NCI-H460 (cell line): ENCODE measurements around the gene RAD51AP1. TPM values are rescaled to one million over a fixed set of nuclear protein-coding genes. Genes with fewer than 3 reads are reported as not detected.
"Not testable (repeated sequence)": the region's sequence is repeated elsewhere in the genome, so short reads cannot be mapped to it uniquely, and the experiment has no call there.

ENCODE experiments used
- DNase-seq: peaks from one replicate; pipeline ENCODE4 v3.0.0-alpha.2; 2016; ENCODE audit warnings: low read depth; ENCODE audit errors: extremely low read depth
- polyA plus RNA-seq: library from polyadenylated mRNA; depleted of rRNA; stranded (reverse); fragments of >200 nt; gene quantifications from 2 replicates; pipeline ENCODE4 v1.2.3, GENCODE V29; 2014; cell fraction: nucleus; rRNA removed
- total RNA-seq: library from RNA; depleted of rRNA; stranded (reverse); fragments of >200 nt; shearing (Covaris generic); gene quantifications from 2 replicates; pipeline ENCODE4 v1.2.3, GENCODE V29; 2014; rRNA removed

The RAD51AP1 gene, protein sequence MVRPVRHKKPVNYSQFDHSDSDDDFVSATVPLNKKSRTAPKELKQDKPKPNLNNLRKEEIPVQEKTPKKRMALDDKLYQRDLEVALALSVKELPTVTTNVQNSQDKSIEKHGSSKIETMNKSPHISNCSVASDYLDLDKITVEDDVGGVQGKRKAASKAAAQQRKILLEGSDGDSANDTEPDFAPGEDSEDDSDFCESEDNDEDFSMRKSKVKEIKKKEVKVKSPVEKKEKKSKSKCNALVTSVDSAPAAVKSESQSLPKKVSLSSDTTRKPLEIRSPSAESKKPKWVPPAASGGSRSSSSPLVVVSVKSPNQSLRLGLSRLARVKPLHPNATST
- total RNA-seq: 22.2 and 24.8 TPM in 2 replicates
- polyA plus RNA-seq: 44.4 and 64.2 TPM in 2 replicates

DNA sequence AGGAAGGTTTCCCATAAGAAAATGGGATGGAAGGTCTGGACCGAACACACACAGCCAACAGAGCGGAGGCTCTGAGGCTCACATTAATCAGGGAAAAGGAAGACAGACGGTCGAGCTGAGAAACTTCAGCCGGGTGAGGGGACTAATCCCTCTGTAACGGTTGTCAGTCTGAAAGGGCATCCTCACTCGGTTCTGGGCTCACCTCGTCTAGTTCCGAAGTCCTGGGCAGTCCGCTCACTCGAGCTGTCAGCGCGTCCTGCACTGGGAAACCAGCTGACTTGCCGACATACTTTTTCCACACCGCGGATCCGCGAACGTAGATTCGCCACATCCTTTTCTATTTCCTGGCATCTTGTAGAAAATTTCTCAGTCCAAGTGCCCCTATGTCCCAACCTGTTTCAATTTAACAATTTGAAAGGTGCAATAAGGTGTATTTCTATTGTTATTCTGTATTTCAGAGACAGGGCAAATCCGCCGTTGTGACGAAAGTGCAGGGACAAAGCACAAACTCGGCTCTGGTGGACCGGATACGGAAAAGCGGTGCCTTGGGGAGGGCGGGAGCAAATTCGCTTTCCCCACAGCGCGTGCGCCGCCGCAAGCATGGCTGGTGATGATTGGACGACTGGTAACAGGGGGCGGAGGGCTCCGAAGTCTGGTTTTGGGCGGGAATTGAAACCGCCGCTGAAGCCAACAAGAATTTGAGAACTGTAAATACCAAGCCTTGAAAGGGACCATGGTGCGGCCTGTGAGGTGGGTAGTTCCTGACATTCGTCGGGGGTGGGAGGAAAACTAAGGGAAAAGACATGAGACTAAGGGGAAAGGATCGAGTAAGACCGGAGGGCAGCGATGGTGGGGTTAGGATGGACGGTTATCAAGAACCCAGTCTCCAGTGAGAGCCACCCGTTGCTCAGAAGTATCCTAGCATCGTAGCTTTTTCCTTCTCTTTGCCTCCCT lies at the start of gene RAD51AP1:
TSS of gene RAD51AP1 (plus strand) at position 684 of the 954 bp plus-strand sequence. CDS start at position 734, 50 bp downstream.
- peak; percentile 90 for DNase-seq

DNA sequence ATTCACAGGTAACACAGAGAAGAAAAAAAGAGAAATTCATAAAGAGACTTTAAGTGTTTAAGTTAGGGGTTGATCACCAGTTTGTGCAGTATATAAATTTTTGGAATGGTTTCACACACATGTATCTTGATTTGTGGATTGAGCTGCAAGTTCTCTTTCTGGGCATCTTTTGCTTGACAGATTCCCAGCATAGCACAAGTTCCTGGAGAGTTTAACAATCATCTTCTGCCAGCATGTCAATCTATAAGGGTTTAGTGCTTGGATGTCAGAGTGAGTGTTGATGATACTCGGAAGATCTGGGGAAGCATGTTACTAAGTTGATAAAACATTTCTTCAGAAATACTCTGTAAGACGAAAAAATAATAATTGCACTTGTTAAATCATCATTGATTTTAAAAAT lies 49.1 kb upstream of the RAD51AP1 start:
- no peak for DNase-seq

DNA sequence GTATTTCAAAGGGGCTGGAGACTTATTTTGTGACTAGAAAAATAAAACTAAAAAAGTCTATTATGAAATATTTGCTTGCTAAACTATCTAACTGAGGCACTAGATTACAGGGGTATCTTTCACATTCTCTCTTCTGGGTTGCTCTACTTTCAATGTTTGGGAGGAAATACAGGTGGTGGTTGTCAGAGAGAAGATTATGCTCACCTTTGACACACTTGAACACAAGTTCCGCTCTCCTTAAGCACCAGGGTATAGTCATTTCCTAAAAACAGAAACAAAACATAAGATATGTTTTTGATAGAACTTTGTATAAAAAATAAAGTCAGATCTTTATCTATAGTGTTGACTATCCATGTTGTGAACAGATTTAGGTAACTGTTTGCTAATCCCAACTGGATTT lies 47.7 kb upstream of the RAD51AP1 start:
- DNase-seq: no peak

DNA sequence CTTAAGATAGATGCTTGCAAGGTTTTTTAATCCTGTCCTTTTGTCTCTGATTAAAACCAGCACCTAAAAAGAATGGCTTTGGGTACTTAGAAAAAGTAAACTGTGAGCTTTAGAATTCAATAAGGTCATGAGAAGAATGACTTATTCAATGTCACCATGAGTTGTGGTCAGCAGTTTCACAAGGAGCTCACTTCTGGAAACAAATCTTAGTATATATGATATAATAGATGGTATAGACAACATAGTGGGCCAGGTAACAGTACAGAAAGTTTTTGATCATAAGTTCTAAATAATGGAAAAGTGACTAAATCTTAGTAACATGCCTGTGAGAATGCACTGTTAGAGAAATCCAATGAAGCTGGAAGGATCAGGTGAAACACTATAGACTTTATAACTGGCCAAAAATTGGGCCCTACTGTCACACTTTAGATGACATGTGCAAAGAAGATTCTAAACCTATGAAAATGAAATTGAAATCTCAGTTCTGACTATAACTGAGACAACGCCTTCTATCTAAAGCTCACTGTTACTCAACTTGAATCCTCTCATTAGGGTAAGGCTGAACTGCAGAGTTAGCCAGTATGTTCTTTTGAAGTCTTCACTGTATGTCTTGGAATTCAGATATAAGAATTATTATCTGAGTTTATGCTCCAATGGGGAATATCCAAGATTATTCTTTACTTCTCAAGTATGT lies 42.4 kb upstream of the RAD51AP1 start:
- no peak for DNase-seq

DNA sequence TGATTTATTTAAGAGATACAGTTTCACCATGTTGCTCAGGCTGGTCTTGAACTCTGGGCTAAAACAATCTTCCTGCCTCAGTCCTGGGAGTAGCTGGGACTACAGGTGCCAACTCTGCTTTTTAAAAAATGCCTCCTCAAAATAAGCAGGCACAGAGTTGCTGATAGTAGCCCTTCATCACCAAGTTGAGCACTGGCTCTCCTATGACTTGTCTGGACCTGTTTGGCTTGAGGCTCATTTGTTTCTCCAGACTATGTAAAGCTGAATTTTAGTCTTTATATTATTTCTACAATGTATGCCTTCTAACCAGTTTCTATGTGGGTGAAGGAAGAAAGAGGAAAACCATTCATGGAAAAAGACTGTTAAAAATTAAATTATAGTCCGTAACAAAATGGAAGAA lies 39.5 kb upstream of the RAD51AP1 start:
- DNase-seq: no peak

DNA sequence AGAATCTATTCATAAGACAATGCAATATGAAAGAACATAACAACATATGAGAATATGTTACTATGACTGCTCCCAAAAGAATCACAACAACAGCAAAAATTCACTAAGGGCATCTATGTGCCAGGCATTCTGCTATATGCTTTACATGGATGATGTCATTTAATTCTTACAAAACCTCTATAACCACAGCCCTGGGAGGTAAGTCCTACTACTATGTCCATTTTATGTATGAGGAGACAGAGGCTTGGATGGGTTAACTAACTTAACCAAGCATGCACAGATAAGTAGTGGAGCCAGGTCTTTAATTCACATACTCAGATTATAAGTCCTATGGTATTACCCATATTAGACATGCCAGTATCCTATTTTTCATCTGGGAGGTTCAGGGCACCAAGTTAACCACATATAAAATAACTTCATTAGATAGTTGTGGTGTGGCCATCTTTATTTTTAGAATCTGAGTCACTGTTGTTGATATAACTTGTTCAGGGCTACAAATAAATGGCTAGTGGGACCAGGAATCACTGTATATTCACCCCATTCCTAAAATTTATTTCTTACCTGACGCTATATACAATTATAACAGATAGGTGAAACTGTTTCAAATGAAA lies 33.2 kb upstream of the RAD51AP1 start:
- DNase-seq: no peak

DNA sequence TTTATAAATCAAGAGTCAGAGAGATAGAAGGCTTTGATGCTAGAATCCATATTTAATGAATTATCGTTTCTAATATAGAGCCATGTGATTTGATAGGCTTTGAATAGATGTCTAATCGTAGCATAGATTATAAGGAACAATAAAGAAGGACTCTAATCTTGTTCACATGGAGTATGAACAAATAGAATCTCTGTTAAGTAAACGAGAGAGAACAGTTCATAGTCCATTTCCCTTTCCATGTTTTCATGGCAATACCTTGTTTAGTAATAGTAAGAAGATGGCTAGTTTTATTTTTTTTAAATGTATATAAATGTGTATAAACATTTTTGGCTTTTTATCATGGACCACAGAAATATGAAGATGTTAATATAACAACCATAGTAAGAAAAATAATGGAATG lies 32.3 kb upstream of the RAD51AP1 start:
- no peak for DNase-seq

DNA sequence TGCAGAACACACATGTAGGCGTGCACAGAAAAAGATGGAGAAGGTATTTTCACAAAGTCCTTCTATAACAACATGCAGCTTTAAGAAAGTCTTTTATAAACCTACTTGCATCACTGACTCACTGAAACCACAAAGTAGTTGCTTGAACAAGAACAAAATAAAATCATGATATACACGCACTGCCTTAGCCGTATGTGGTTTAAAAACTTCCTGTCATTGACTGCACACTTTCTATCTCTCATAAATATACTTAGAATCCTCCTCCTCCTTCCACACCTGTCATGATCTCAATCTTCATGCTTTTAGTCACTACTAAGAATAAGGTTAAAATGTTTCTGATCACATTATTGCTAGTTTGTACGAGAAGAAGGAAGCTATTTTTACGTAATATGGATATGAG lies 31.8 kb upstream of the RAD51AP1 start:
- no peak for DNase-seq

DNA sequence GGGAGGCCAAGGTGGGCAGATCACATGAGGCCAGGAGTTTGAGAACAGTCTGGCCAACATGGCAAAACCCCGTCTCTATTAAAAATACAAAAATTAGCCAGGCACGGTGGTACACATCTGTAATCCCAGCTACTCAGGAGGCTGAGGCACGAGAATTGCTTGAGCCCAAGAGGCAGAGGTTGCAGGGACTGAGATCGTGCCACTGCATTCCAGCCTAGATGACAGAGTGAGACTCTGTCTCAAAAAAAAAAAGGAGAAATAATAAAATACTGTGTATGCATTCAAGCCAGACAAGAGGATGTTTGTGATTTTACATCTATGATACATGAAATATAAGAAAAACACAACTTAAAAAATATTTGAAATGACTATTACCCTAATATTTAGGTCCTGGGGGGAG lies 30.2 kb upstream of the RAD51AP1 start:
- not testable (repeated sequence) for DNase-seq

DNA sequence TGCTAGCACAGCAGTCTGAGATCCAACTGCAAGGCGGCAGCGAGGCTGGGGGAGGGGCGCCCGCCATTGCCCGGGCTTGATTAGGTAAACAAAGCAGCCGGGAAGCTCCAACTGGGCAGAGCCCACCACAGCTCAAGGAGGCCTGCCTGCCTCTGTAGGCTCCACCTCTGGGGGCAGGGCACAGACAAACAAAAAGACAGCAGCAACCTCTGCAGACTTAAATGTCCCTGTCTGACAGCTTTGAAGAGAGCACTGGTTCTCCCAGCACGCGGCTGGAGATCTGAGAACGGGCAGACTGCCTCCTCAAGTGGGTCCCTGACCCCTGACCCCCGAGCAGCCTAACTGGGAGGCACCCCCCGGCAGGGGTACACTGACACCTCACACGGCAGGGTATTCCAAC lies 29.4 kb upstream of the RAD51AP1 start:
- not testable (repeated sequence) for DNase-seq

DNA sequence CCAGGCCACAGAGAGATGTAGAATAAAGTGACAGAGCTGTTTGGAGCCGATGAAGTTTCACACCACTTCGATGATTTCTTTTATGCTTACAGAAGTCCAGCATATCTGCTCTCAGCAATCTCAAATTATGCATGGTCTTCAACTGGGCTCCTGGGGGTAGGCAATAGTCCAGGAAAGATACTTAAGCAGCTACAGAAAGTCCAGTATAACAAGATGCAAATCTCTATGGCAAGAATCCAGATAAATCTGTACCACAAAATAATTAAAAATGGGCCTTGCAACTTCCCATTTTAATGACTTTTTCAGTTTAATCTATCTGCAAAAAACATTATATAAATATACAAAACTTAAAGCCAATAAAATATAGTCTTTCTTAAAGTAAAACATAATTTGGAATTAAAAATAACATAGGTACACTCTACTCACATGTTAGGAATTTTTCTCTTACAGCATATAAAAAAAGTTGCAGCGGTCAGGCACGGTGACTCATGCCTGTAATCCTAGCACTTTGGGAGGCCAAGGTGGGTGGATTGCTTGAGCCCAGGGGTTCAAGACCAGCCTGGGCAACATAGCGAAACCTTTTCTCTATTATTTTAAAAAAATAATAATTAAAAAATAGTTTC lies 20.5 kb upstream of the RAD51AP1 start:
- no peak for DNase-seq

DNA sequence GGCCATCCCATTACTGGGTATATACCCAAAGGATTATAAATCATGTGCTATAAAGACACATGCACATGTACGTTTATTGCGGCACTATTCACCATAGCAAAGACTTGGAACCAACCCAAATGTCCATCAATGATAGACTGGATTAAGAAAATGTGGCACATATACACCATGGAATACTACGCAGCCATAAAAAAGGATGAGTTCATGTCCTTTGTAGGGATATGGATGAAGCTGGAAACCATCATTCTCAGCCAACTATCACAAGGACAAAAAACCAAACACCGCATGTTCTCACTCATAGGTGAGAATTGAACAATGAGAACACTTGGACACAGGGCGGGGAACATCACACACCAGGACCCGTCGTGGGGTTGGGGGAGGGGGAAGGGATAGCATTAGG lies 15.2 kb upstream of the RAD51AP1 start:
- DNase-seq: not testable (repeated sequence)

DNA sequence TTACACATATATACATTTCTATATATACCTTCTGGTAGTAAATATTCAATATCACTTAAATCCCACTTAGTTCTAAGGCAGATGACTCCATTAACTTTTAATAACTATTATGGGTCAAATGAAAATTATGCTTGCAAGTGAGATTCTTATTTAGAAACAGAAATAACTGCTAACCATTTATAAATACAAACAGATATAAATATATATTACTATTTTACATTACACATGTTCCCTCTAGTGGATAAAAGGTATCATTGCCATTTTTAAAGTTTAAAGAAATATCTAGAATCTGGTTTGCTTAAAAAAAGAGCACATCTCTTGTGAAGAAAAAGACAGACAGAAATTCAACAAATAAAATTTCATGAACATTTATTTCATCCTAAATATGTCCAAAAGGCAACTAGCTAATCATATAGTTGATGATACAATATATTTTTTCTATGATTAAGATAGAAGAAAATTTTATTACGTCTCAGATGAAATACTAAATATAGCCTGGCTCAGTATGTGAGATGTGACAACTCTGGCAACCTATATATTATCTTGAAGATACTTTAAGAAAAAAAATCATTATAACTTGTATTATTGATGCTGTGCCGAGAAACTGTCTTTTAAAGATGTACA lies 11.7 kb upstream of the RAD51AP1 start:
- no peak for DNase-seq

DNA sequence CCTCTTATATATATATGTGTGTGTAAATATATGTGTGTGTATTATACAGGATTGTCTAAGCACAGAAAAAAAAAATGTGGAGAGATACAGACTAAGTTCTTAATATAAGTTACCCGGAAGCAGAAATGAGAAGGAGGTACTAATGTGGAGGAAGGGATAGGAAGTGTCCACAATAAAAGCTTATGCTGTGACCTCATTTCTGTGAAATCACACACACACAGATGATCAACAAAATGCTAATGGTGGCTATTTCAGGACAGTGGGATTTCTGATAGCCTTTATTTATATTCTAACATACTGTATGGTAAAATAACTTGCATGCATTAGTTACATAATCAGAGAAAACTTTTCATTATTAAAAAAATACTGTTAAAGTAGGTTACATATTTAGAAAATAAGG lies 8.5 kb upstream of the RAD51AP1 start:
- no peak for DNase-seq

DNA sequence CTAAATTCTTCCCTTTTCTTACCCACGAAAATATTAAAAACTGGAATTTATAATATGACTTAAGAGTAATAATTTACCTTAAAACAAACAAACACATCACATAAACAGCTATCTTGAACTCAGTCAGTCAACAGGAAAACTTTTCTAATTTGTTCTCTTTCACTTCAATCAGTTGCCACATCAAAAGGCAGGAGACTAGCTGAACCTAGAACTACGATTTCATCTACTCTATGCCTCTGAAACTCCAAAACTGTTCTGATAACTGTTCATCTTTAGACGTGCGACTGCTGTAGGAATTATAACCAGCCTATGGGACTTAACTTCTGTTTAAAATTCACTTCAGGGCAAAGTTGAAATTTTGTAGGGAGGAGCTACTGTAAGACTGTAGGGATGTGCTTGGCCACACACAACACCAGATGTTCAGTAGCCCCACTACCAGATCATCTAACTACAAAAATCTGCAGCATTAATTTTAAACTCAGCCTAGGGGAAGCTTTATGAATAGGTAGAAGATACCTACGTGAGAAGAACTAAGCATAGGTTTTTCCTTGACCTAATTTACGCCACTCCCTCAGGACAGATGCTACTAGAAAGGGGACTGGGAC lies 7.6 kb upstream of the RAD51AP1 start:
- no peak for DNase-seq

DNA sequence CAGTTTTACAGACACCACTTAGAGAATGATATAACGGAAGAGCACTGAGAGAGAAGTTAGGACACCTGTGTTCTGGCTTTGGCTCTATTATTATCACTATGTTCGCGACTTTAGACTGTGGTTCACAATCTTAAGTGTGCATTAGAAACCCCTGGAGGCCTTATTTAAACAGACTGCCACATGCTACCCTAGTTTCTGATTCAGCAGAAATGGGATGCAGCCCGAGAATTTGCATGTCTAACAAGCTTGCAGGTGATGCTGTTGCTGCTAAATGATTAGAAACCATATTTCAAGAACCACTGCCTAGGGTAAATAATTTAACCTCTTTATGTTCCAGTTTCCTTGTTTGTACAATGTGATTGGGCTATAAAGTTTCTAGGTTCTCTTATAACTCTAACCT lies 3.6 kb upstream of the RAD51AP1 start:
- DNase-seq: no peak

DNA sequence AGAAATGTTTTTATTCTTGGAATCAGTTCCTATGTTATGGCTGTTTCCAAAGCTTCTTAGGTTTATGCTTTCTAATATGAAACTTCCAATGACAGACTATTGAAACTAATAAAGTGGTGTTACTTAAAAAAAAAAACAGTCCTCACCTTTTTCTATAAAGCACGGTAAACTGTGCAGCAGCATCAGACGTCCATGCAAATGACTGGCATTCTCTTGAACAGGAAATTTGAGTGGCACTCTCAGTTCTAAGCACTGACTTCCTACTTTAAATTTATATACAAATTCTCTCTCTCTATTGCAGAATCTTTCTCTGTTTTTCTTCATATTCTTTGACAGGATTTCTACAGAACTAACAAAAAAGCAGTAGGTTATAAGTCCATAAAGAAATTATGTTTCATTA lies 2.8 kb upstream of the RAD51AP1 start:
- no peak for DNase-seq

DNA sequence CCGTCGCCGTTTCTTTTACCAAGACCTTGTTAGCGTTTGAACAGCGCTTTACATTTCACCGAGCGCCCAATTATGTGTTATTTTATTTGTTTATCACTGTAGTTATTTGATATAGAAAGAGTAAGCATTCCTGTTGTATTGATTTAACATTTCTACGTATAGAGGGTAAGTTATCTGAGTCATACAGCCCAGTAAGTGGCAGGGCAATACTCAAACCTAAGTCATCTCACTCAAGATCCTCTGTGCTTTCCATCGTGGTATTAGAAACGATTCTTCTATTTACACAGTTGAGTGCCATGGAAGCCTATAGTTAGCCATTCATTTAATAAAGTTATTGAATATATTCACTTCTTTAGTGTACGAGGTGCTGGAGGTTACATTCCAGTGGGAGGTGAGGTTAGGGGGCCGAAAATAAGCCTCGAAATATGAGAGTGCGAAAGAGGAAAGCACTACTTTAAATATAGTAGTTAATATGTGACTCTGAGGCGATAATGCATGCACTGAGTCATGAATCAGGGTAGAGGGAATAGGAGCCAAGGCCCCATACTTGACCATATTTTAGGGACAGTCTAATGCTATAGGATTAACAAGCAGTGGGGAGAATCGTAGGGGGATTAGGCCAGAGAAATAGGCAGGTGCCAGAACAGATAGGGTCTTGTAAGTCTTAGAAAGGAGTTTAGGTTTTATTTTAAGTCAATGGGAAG lies 629 bp downstream of the RAD51AP1 start:
- no peak for DNase-seq

DNA sequence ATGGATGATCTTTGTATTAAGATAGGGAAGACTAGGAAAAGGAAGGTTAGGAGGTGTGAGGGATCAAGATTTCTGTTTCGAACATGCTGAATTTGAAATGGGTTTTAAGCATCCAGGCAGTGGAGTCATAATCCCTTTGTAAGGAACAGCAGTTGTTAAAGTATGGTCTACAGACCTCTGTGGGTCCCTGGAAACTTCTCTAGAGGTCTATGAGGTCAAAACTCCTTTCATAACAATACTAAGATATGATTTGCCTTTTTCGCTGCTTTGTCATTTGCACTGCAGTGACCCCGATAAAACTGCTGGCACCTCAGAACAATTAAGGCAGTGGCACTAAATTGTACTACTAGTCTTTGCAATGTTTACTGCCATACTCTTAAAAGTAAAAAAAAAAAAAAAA lies 1.5 kb downstream of the RAD51AP1 start:
- DNase-seq: no peak
